ENCODE measurements around the gene ABI1. TPM values are rescaled to one million over a fixed set of nuclear protein-coding genes. Genes with fewer than 3 reads are reported as not detected.

The ABI1 gene
- total and polyA plus RNA-seq, 2 of the 4 experiments (the other 2 are of a cell fraction) = 49.6 to 71.3 TPM

- DNase-seq (no peak), ATAC-seq (ENCODE audit: low read depth) (no peak)
- Histone ChIP-seq H4K5ac (ENCODE audit: low read depth, low read length) (no peak overlapping the region), H4K8ac (ENCODE audit: low read depth in 2 of 2, low read length in 2 of 2) (no peak overlapping the region), H3K36me3 (ENCODE audit: control insufficient read depth, insufficient read depth, low read length) (peaks cover 19% of the 10 kb centered on the region), H2BK15ac (ENCODE audit: low read depth, low read length) (no peak overlapping the region), H3K9me3 (ENCODE audit: control insufficient read depth, insufficient read depth, low read length) (no peaks in the 10 kb centered on the region), H3K14ac (replicated peaks; ENCODE audit: low read depth, low read length) (no peak overlapping the region), H3K27me3 (ENCODE audit: control insufficient read depth, insufficient read depth, low read length) (no peaks in the 10 kb centered on the region), H3K4me3 (ENCODE audit: insufficient read depth, low read depth, low read length) (no peak overlapping the region), H2BK20ac (ENCODE audit: low read depth, low read length) (no peak overlapping the region), H3K56ac (ENCODE audit: extremely low read depth, insufficient read depth, low read length) (no peak overlapping the region), H3K79me1 (ENCODE audit: low read depth in 1 of 2, low read length in 2 of 2) (peaks cover 14 to 29% of the 10 kb centered on the region in 2 experiments), H2BK120ac (ENCODE audit: low read depth, low read length) (no peak overlapping the region), H3K4me1 (ENCODE audit: control insufficient read depth, insufficient read depth, low read length) (0 out of 2 replicates have a peak, but pooled peaks cover 3% of the 10 kb centered on the region), H3K27ac (ENCODE audit: insufficient read depth, low read length) (no peak overlapping the region), H2AK9ac (replicated peaks; ENCODE audit: low read depth, low read length, poor library complexity) (no peak overlapping the region), H4K20me1 (ENCODE audit: insufficient read depth, low read length) (no peaks in the 10 kb centered on the region), H2AFZ (replicated peaks; ENCODE audit: low read length, poor library complexity) (no peak overlapping the region), H2BK5ac (ENCODE audit: low read depth, low read length, poor library complexity, severe bottlenecking) (no peak overlapping the region), H3K23ac (ENCODE audit: low read depth, low read length) (no peak overlapping the region), H2AK5ac (ENCODE audit: low read depth, low read length) (no peak overlapping the region), H3K4ac (ENCODE audit: low read depth, low read length) (no peak overlapping the region), H4K91ac (ENCODE audit: insufficient read depth, low read depth, low read length) (no peak overlapping the region), H3K18ac (ENCODE audit: low read depth, low read length) (no peak overlapping the region), H3K9me1 (ENCODE audit: insufficient read depth, low read length) (no peaks in the 10 kb centered on the region; the same call in 1 of the 2 replicates), H3K9ac (ENCODE audit: low read depth, low read length) (no peak overlapping the region), H3K4me2 (ENCODE audit: low read depth, low read length) (no peak overlapping the region)
- TF ChIP-seq RCOR1 (IDR thresholded peaks at IDR 0.05; ENCODE audit: insufficient replicate concordance, low read length) (no peak), MAFK (IDR thresholded peaks at IDR 0.05; ENCODE audit: low read depth, low read length) (no peak), USF2 (IDR thresholded peaks at IDR 0.05; ENCODE audit: low read depth, low read length) (no peak), BHLHE40 (IDR thresholded peaks at IDR 0.05; ENCODE audit: low read depth, low read length) (no peak), SMC3 (IDR thresholded peaks at IDR 0.05; ENCODE audit: low read depth, low read length) (no peak), POLR2A (IDR thresholded peaks at IDR 0.05; ENCODE audit: low read depth, low read length) (no peak), RFX5 (IDR thresholded peaks at IDR 0.05; ENCODE audit: low read depth, low read length) (no peak)
- TF ChIP-seq, protein P1, sequence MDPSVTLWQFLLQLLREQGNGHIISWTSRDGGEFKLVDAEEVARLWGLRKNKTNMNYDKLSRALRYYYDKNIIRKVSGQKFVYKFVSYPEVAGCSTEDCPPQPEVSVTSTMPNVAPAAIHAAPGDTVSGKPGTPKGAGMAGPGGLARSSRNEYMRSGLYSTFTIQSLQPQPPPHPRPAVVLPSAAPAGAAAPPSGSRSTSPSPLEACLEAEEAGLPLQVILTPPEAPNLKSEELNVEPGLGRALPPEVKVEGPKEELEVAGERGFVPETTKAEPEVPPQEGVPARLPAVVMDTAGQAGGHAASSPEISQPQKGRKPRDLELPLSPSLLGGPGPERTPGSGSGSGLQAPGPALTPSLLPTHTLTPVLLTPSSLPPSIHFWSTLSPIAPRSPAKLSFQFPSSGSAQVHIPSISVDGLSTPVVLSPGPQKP (IDR thresholded peaks at IDR 0.05; ENCODE audit: borderline replicate concordance, low read depth, low read length) = no peak
- dilution Hi-C loops (cut with HindIII; ENCODE audit: low sequenced_read_pairs, unreplicated experiment) (no loop called here), intact Hi-C loops (cut with micrococcal nuclease) (no loop called here), in situ Hi-C loops (cut with MboI; ENCODE audit: low sequenced_read_pairs) (no loop called here)
- ChIA-PET POLR2A (ENCODE audit: unreplicated experiment) (no interaction called here), CTCF (interaction anchor here (1.0 kb wide), 1 partner anchor 23 kb away, joined by 4 read pairs; no protein-coding TSS in a partner anchor)
- no CpG with 5 or more reads among the region's 4 CpGs for WGBS, 2 experiments (ENCODE audit: extremely low coverage in 2 of 2, insufficient read length in 1 of 2)
- BruUV-seq (replicated peaks) = no TSS peak
These were observed 157.7 kb downstream of the ABI1 start for GRCh38 chr10:26703096-26703495.
